Measurements from ENCODE around the gene NBEAL2.

NBEAL2 gene

GRCh38 chr3:46946416-46946815 lies 33.0 kb upstream of the NBEAL2 start:
- Histone ChIP-seq H3K36me3 (ENCODE audit: low read length) (no peaks in the 10 kb centered on the region), H3K9ac (ENCODE audit: low read length) (no peak overlapping the region), H3K4me2 (ENCODE audit: low read depth, low read length, poor library complexity, severe bottlenecking) (no peak overlapping the region), H3F3A (ENCODE audit: insufficient read depth) (no peaks in the 10 kb centered on the region), H4K20me1 (ENCODE audit: low read depth, low read length) (peaks cover 18% of the 10 kb centered on the region; the same call in 1 of the 2 replicates), H3K27me3 (ENCODE audit: low read length) (no peaks in the 10 kb centered on the region), H3K27ac (ENCODE audit: low read depth, low read length) (no peak overlapping the region), H3K9me3 (ENCODE audit: insufficient read depth, low read length) (no peaks in the 10 kb centered on the region), H3K4me3 (ENCODE audit: insufficient read depth, low read length, poor library complexity, severe bottlenecking) (no peak overlapping the region), H2AFZ (ENCODE audit: low read depth, low read length, severe bottlenecking) (no peak overlapping the region), H3K9me2 (replicated peaks; ENCODE audit: insufficient read depth, low read length) (no peaks in the 10 kb centered on the region), H3K79me2 (ENCODE audit: insufficient read depth, low read length) (peaks cover 100% of the 10 kb centered on the region)
- TF ChIP-seq CTCF (IDR thresholded peaks at IDR 0.05; ENCODE audit: insufficient read depth, low read length, poor library complexity, severe bottlenecking), result no peak
- TF ChIP-seq EZH2phosphoT487 (conservative IDR thresholded peaks at IDR 0.05; ENCODE audit: low read length), result no peak

DNA sequence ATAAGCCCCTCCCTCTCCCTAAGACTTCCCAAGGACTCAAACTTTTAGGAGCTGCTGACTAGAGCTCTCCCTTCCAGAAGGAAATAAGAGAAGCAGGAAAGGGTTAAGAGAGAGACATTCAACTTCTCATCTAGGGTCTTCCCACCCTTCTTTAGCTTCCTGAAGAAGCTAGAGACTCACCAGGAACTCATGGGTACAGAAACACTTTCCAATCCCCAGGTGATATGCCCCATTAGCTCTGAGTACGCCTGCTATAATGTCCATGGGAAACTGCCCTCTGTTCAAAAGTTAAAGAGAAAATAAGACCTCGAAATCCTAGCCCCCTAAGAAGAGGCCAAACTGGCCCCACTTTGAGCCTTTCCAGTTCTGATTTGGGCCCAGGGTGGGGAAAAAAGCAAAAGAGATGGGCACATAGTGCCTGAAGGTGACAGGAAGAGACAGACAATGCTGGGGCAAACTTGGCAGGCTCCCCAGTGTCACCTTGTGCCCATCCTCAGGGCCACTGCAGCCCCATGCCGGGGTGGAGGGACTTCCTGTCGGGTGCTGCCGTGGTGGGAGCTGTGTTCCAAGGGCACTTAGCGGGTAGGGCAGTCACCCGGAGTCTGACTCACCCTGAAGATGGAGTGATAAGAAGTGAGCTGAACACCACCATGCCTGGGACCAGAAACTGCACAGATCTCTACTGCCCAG lies 32.5 kb upstream of the NBEAL2 start:
- Histone ChIP-seq H3K4me3 (ENCODE audit: insufficient read depth, low read length, poor library complexity, severe bottlenecking) (no peak overlapping the region), H3K36me3 (ENCODE audit: low read length) (no peaks in the 10 kb centered on the region), H3K9ac (ENCODE audit: low read length) (no peak overlapping the region), H3K27me3 (ENCODE audit: low read length) (no peaks in the 10 kb centered on the region), H3K79me2 (ENCODE audit: insufficient read depth, low read length) (peaks cover 98% of the 10 kb centered on the region), H3K4me2 (ENCODE audit: low read depth, low read length, poor library complexity, severe bottlenecking) (no peak overlapping the region), H4K20me1 (ENCODE audit: low read depth, low read length) (peaks cover 18% of the 10 kb centered on the region; the same call in 1 of the 2 replicates), H3K9me2 (replicated peaks; ENCODE audit: insufficient read depth, low read length) (no peaks in the 10 kb centered on the region), H3K27ac (ENCODE audit: low read depth, low read length) (no peak overlapping the region), H3F3A (ENCODE audit: insufficient read depth) (no peaks in the 10 kb centered on the region), H3K9me3 (ENCODE audit: insufficient read depth, low read length) (no peaks in the 10 kb centered on the region), H2AFZ (ENCODE audit: low read depth, low read length, severe bottlenecking) (no peak overlapping the region)
- TF ChIP-seq CTCF (IDR thresholded peaks at IDR 0.05; ENCODE audit: insufficient read depth, low read length, poor library complexity, severe bottlenecking) (no peak), EZH2phosphoT487 (conservative IDR thresholded peaks at IDR 0.05; ENCODE audit: low read length) (no peak)

- peaks cover 98% of the 10 kb centered on the region for H3K79me2 ChIP-seq (ENCODE audit: insufficient read depth, low read length)
- H3K27ac ChIP-seq (ENCODE audit: low read depth, low read length), result no peak overlapping the region
- H3K4me2 ChIP-seq (ENCODE audit: low read depth, low read length, poor library complexity, severe bottlenecking), result no peak overlapping the region
- no peaks in the 10 kb centered on the region for H3K9me2 ChIP-seq (replicated peaks; ENCODE audit: insufficient read depth, low read length)
- H3K27me3 ChIP-seq (ENCODE audit: low read length), result no peaks in the 10 kb centered on the region
- H3K9ac ChIP-seq (ENCODE audit: low read length), result no peak overlapping the region
- peaks cover 23% of the 10 kb centered on the region; the same call in 1 of the 2 replicates for H4K20me1 ChIP-seq (ENCODE audit: low read depth, low read length)
- no peak overlapping the region for H3K4me3 ChIP-seq (ENCODE audit: insufficient read depth, low read length, poor library complexity, severe bottlenecking)
- no peaks in the 10 kb centered on the region for H3K36me3 ChIP-seq (ENCODE audit: low read length)
- no peak for TF ChIP-seq EZH2phosphoT487 (conservative IDR thresholded peaks at IDR 0.05; ENCODE audit: low read length)
- TF ChIP-seq CTCF (IDR thresholded peaks at IDR 0.05; ENCODE audit: insufficient read depth, low read length, poor library complexity, severe bottlenecking), result no peak
- no peak overlapping the region for H2AFZ ChIP-seq (ENCODE audit: low read depth, low read length, severe bottlenecking)
- no peaks in the 10 kb centered on the region for H3F3A ChIP-seq (ENCODE audit: insufficient read depth)
- no peaks in the 10 kb centered on the region for H3K9me3 ChIP-seq (ENCODE audit: insufficient read depth, low read length)
Observed at GRCh38 chr3:46947546-46947901, 31.9 kb upstream of the NBEAL2 start.

Measured in SU-DHL-6 (cell line).